Subcutaneous abdominal adipose tissue (tissue), 5 donors: ENCODE measurements around the gene FAM25A.

Source experiments
- H3K27ac ChIP-seq: one replicate; pipeline ENCODE4 v1.7.0; 2013; ENCODE audit warnings: low read depth, mild to moderate bottlenecking, inconsistent platforms, low read length, moderate library complexity
- H3K27me3 ChIP-seq, 5 donors: one replicate each; pipeline ENCODE4 v1.7.0; 2013; ENCODE audit warnings: low read length in 5 of 5, inconsistent platforms in 1 of 5; ENCODE audit not compliant: control insufficient read depth in 5 of 5, insufficient read depth in 4 of 5
- H3K36me3 ChIP-seq, 5 donors: one replicate each; pipeline ENCODE4 v1.7.0; 2013; ENCODE audit warnings: low read length in 5 of 5; ENCODE audit not compliant: control insufficient read depth in 5 of 5, insufficient read depth in 5 of 5
- H3K4me1 ChIP-seq, 5 donors: one replicate each; pipeline ENCODE4 v1.7.0; 2013; ENCODE audit warnings: low read length in 5 of 5, mild to moderate bottlenecking in 3 of 5, moderate library complexity in 1 of 5; ENCODE audit not compliant: control insufficient read depth in 5 of 5, insufficient read depth in 5 of 5
- H3K4me3 ChIP-seq, 5 donors: one replicate each; pipeline ENCODE4 v1.7.0; 2013; ENCODE audit warnings: low read length in 5 of 5, low read depth in 1 of 5
- H3K9ac ChIP-seq, 5 donors: one replicate each; pipeline ENCODE4 v1.7.0; 2013; ENCODE audit warnings: low read length in 5 of 5, mild to moderate bottlenecking in 4 of 5, moderate library complexity in 3 of 5
- H3K9me3 ChIP-seq, 5 donors: one replicate each; pipeline ENCODE4 v1.7.0; 2013; ENCODE audit warnings: low read length in 5 of 5; ENCODE audit not compliant: control insufficient read depth in 5 of 5
- donor health status: healthy.
- donor health status: healthy.
- donor health status: healthy.
- donor health status: healthy.
- donor health status: healthy.

FAM25A gene

DNA sequence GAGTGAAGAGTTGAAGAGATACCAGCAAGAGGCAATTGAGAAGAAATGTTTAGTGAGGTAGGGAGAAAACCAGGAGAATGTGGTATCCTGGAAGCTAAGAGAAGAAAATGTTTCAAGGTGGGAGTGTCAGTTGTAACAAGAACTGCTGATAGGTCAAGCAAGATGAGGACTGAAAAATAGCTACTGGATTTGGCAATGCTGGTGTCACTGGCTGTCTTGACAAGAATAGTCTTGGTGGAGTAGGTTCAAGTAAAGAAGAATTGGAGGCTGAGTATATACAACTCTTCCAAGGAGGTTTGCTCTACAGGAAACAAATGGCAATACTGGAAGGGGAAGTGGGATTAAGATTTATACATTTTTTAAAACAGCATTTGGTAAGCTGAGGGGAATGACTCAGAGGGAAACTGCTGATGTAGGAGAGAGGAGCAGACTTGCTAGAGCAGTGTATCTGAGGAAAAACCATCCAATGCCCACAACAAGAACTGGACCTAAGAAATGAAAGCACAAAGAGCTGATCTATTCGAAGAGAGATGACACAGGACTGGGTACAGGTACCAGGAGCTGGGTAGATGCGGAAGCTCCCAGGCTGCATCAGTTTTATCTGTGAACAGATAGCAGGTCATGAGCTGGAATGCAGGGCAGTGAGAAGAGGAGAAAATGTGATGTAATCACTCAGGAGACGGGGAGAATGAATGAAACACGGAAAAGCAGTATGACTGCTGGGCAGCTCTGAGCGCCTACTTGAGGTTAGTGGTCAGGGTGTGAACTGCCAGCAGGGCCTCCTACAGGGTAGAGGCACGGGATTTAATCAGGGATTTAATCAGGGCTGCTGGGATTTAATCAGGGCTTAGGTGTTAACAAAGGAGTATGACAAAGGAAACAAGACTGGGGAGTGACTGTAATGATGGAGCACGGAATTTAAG is 34.5 kb downstream of the FAM25A start:
- Histone ChIP-seq H3K27me3 (no peaks in the 10 kb centered on the region), H3K9me3 (no peaks in the 10 kb centered on the region), H3K27ac (no peak overlapping the region), H3K36me3 (peaks cover 31 to 82% (median 66%) of the 10 kb centered on the region in 5 donors), H3K4me1 (peaks cover 0 to 10% (median 6%) of the 10 kb centered on the region in 5 donors), H3K4me3 (peak overlapping the region in 1 of 5 donors; percentile 26), H3K9ac (no peak overlapping the region)

DNA sequence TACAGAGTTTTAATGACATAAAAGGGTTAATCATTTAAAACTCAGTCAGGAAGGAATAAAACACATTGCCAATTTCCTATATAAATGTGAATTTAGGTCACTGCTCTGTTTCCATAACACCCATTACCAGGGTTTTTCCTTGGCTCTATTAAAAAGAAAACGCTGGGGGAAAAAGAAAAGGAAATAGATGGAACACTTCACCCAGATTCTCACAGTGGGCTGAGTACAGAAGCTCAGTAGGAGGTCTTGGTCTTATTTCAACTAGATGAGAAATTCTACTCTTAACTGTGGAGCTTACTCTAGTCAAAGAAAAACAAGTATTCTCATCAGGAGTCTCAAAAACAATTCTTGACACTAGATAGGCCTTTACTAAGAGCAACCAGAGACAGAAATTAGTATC is 38.1 kb downstream of the FAM25A start:
- Histone ChIP-seq H3K4me1 (peaks cover 0 to 7% (median 3%) of the 10 kb centered on the region in 5 donors), H3K9ac (no peak overlapping the region), H3K4me3 (no peak overlapping the region), H3K27me3 (no peaks in the 10 kb centered on the region), H3K27ac (no peak overlapping the region), H3K9me3 (no peaks in the 10 kb centered on the region), H3K36me3 (peaks cover 30 to 90% (median 73%) of the 10 kb centered on the region in 5 donors)

DNA sequence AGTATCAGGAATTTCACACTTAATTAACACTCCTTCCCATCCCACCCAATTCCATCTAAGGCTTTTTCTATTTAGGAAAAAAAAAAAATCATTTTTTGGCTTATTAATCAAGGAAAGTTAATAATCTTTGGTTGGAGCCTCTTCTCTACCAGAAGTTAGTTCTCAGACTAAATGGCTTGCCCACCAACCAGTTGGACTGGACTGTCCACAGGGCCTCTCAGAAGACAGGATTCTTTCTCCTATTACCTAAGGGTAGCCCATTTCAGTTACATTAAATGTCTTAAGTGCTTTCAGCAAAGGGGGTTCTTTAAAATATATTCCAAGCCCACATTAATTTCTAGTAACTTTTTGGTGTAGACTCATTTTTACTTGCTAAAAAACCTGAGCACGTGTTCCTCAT is 39.3 kb downstream of the FAM25A start:
- H3K9ac ChIP-seq: no peak overlapping the region
- H3K36me3 ChIP-seq: peaks cover 28 to 89% (median 75%) of the 10 kb centered on the region in 5 donors
- no peak overlapping the region for H3K4me3 ChIP-seq
- H3K9me3 ChIP-seq: no peaks in the 10 kb centered on the region
- peaks cover 0 to 4% (median 0%) of the 10 kb centered on the region in 5 donors for H3K4me1 ChIP-seq
- H3K27me3 ChIP-seq: no peaks in the 10 kb centered on the region
- no peak overlapping the region for H3K27ac ChIP-seq

DNA sequence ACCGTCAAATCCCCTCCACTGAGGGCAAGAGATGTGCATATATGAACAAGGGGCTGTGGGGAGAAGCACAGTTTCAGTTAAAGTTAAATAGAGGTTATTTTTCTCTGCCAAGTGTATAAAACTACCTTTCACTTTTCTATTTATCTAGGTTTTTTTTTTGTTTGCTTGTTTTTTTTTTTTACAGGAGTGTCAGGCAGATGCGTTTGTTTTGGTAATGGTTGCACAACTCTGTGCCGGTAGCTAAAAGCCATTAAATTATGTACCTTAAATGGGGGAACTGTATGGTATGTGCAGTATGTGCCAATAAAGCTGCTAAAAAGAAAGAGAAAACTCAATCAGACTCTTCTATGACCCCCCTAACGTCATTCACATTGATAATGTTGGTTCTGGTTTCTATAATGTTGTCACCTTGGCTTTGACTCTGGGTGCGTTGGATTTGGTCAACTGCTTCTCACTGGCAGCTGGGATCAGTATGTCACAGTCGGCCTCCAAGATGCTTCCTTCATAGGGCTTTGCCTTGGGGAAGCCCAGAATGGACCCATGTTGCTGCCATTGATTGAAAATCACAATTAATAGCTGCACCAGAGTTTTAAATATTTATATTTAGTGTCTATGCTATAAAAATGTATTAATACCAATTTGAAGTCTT is 40.3 kb downstream of the FAM25A start:
- Histone ChIP-seq H3K9ac (no peak overlapping the region), H3K36me3 (peaks cover 26 to 88% (median 73%) of the 10 kb centered on the region in 5 donors), H3K27ac (no peak overlapping the region), H3K9me3 (no peaks in the 10 kb centered on the region), H3K4me3 (no peak overlapping the region), H3K27me3 (no peaks in the 10 kb centered on the region), H3K4me1 (peaks cover 0 to under 1% (median 0%) of the 10 kb centered on the region in 5 donors)

DNA sequence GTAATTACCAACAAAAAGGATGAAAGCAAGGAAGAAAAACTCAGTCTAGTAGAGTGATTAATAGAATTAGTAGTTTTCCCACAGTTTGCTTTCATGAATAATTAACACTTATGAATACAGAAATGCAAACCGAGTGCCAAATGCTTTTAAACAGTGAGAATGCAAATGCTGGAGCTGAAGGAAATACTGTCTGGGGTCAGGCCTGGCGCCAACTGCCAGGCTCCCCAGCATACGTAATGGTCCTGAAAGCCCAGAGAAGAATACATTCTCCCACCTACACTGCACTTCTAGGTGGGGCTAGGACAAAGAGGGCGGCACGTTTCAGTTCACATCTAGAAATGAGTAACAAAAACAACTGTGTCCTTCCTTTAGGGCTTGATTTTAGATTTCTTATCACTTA is 44.6 kb downstream of the FAM25A start:
- no peak overlapping the region for H3K9ac ChIP-seq
- no peak overlapping the region for H3K4me3 ChIP-seq

DNA sequence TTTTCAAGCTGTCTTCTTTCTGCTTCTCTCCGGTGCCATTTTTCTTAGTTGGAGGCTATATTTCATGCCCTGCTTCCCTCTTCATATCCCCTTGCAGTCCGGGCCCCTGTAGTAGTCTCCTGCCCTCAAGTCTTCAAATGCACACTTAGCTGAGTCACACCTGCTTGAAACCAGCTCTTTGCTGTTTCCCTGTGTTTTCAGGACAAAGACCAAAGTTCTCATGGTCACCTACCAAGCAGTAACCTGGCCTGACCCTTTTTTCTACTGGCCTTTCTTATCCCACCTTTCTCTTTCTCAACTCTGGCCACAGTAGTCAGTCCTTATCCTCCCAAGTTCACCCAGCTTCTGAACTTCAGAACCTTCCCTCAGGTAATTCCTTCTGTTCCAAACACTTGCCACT is 46.1 kb downstream of the FAM25A start:
- Histone ChIP-seq H3K9ac (no peak overlapping the region), H3K4me1 (no peaks in the 10 kb centered on the region), H3K27ac (no peak overlapping the region), H3K9me3 (no peaks in the 10 kb centered on the region), H3K4me3 (no peak overlapping the region), H3K36me3 (peaks cover 32 to 87% (median 66%) of the 10 kb centered on the region in 5 donors), H3K27me3 (no peaks in the 10 kb centered on the region)

More for the DNA sequence above, 44.6 kb downstream of the FAM25A start:
- H3K9me3 ChIP-seq: no peaks in the 10 kb centered on the region
- peaks cover 38 to 92% (median 77%) of the 10 kb centered on the region in 5 donors for H3K36me3 ChIP-seq
- H3K4me1 ChIP-seq: no peaks in the 10 kb centered on the region
- H3K27me3 ChIP-seq: no peaks in the 10 kb centered on the region
- no peak overlapping the region for H3K27ac ChIP-seq

DNA sequence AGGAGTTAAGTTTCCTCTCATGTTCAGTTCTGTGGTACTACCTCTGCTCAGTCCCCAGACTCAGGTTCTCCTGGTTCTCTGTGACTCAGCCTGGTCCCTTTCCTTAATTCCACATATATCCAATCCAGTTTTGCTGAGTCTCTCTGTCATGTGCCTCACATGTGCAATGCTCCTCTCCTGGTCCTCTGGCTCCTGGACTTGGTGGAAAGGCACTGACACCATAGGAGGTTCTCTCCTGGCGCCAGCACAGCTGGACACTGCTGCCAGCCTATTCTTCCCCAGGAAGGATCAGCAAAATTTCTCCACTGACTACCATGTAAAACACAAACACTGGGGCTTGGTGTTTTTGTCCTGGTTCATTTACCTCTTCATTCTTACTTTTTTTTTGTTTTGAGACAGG is 46.8 kb downstream of the FAM25A start:
- Histone ChIP-seq H3K4me3 (no peak overlapping the region), H3K27me3 (no peaks in the 10 kb centered on the region), H3K4me1 (no peaks in the 10 kb centered on the region), H3K36me3 (peaks cover 34 to 85% (median 64%) of the 10 kb centered on the region in 5 donors), H3K9ac (no peak overlapping the region), H3K27ac (no peak overlapping the region), H3K9me3 (no peaks in the 10 kb centered on the region)

DNA sequence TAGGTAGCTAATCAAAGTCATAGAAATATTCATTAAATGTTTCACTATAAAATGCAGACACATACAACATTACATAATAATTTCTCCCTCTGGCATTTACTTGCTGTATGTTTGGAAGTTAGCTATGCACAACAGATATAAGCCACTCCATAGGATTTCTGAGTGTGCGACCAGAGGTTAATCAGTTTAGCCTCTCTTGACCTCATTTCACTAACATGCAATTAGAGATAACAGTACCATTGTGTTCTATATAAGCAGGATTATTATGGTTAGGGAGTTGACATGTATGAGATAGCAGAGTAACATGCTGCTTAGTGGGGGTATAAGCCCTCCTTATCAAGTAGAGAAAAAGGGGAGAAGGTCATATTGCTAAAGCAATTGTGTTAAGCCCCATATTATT is 48.2 kb downstream of the FAM25A start:
- no peaks in the 10 kb centered on the region for H3K4me1 ChIP-seq
- H3K27ac ChIP-seq: no peak overlapping the region
- H3K4me3 ChIP-seq: no peak overlapping the region
- no peak overlapping the region for H3K9ac ChIP-seq
- no peaks in the 10 kb centered on the region for H3K27me3 ChIP-seq
- peaks cover 37 to 86% (median 66%) of the 10 kb centered on the region in 5 donors for H3K36me3 ChIP-seq
- H3K9me3 ChIP-seq: no peaks in the 10 kb centered on the region

DNA sequence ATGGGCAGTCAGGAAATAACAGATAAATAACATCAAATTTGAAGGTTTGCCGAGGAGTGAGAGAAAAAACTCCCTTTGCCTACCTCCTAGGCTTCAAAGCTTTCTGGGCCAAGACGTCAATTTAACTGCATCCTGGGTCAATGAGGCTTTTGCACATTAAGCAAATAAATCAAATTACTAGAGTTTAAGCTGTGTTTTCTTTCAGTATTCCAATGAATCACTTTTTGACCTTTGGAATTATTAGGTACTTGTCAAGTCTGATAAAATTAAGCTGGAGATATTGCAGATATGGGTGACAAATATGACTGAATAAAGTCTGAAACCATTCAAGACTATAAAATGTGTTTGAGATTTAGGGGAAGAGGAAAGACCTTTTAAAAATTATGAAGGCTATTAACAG is 52.4 kb downstream of the FAM25A start:
- Histone ChIP-seq H3K4me1 (no peaks in the 10 kb centered on the region), H3K36me3 (peaks cover 23 to 57% (median 36%) of the 10 kb centered on the region in 5 donors), H3K4me3 (no peak overlapping the region), H3K9me3 (no peaks in the 10 kb centered on the region), H3K27me3 (no peaks in the 10 kb centered on the region), H3K9ac (no peak overlapping the region), H3K27ac (no peak overlapping the region)
